NCI-H128 (cell line): Measurements from ENCODE around the gene UQCC3.
"Not testable (repeated sequence)": the region's sequence is repeated elsewhere in the genome, so short reads cannot be mapped to it uniquely, and the experiment has no call there.

ENCODE experiments used
- DNase-seq: peaks from one replicate; lab custom pipeline; 2025; ENCODE audit not compliant: unreplicated experiment; lab: John Stamatoyannopoulos, UW

The UQCC3 gene

GRCh38 chr11:62665599-62666258, 5.7 kb upstream of the UQCC3 start:
- DNase-seq = no peak

GRCh38 chr11:62666259-62666926, 5.1 kb upstream of the UQCC3 start:
- no peak for DNase-seq

DNA sequence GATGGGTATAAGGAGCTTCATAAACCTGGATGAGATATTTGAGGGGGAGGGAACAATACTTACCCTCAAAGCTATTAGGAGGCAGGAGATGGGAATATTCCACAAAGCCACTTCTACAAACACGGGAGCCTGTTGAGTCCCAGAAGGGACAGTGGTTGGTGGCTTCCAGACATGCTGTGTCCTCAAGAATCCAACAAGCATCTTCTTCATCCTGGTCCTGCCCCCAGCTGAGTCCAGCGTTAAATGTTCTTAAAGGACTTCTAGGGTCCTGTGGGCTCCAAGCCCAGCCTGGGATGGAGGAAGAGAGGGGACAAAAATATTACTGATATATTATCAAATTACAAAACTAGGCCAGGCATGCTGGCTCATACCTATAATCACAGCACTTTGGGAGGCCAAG, 4.0 kb upstream of the UQCC3 start:
- DNase-seq = no peak

- no peak for DNase-seq
Observed at GRCh38 chr11:62669420-62670161, 1.9 kb upstream of the UQCC3 start.

- DNase-seq = no peak
Observed at GRCh38 chr11:62671236-62671607, 251 bp upstream of the UQCC3 start.

DNA sequence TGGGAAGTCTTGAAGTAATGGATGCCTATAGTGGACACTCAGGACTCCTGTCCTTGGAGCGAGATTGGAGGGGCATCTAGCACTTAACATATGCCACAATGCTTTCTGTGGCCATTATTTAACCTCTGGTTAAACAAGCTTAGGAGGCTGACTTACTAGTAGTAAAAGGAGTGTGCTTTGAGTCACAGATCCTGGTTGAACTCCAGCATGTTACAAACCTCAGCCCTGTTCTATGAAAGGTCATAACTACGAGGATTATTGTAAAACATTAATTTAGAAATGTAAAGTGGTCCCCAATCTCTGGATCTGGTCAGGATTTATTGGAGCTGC, 1.7 kb downstream of the UQCC3 start:
- no peak for DNase-seq

DNA sequence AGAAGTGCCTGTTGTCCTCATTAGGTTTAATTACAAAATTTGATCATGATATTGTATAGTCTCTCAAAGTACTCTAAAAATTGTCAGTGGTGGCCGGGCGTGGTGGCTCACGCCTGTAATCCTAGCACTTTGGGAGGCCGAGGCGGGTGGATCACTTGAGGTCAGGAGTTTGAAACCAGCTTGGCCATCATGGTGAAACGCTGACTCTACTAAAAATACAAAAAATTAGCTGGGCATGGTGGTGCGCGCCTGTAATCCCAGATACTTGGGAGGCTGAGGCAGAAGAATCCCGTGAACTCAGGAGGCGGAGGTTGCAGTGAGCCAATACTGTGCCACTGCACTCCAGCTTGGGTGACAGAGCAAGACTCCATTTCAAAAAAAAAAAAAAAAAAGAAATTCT, 3.9 kb downstream of the UQCC3 start:
- not testable (repeated sequence) for DNase-seq

DNA sequence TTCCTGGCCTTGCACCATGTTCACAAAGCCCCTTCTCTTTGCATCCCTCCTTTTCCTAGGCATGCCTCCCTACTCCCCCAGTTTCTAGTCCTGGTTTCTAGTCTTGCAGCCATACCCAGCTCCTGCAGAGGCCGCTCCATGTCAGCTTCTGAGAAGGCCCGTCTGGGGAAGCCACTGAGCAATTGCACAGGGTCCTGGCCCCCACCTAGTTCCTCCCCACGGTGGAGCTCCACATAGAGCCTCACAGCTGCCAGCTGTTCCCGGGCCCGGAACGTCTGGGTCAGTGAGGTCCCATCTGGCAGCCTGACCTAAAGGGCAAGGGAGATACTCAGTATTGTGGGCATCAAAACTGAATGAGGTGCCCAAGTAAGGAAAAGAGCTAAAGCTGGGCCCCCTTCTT, 5.2 kb downstream of the UQCC3 start:
- no peak for DNase-seq

GRCh38 chr11:62677156-62677555, 5.7 kb downstream of the UQCC3 start:
- DNase-seq = no peak

DNA sequence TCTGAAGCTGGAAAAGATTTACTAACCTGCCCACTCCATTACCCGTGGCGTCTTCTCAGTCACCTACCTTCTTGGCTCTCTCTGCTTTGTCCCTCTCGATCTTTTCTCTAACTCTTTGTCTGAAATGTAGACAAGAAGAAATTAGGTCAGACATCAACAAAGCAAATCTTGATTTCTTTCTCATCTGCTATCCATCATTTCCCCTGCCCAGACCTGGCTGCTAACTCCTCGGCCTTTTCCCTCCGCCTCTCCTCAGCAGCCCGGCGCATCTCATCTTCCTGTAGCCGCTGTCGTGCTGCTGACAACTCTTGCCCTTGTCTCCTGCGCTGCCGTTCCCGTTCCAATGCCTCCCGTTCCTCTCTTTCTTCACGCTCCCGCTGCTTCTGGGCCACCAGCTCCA, 6.2 kb downstream of the UQCC3 start:
- DNase-seq = no peak

DNA sequence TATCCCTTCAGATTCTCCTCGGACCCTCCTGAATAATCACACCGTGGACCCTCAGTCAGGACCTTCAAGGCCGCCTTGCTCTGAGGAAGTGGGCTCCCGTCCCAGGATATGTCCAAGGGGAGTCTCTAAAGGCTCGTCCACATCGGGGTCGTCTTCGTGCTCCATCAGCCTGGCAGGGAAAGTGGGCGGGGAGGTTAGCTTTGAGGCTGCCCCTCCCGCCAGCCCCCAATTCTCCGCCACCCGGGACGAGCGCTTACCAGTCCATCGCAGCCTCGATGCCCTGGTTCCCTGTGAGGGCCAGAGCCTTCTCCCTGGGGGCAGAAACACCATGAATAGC, 6.9 kb downstream of the UQCC3 start:
- no peak for DNase-seq

DNA sequence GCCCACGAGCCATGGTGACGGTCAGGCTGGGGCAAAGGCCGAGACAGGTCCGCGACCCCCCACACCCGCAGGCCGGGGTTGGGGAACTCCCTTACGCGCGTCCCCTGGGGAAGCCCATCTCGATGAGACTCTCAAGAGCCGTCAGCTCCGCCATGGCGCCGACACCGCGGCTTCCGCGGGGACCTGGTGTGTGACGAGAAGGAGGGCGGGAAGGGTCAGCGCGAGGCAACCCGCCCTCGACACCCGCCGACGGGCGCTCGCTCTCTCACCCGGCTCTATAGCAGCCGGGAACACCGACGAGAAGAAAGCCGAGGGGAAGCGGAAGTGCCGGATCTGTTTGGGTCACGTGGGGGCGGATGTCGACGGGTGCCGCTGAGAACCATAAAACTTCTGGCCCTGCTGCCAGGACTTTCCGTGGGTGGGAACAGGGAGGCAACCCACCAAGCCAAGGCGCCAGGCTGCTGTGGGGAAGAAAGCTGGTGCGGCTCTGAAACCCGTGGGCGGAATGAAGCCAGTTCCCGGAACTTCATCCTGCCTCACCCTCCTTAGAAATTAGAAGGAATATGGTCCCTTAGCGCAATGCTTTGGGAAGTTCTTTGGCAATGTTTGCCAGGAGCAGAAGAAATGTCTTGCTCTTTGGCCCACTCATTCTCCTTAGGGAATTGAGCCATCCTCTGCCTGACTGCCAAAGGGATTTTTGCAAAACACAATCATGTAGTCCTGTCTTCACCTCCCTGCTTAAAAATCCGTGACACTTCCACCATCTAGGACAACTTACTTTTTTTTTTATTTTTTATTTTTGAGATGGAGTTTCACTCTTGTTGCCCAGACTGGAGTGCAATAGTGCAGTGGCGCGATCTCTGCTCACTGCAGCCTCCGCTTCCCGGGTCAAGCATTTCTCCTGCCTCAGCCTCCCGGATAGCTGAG, 7.6 kb downstream of the UQCC3 start, which contains the start of gene UBXN1:
TSS of gene UBXN1 (minus strand) at position 304 of the 927 bp plus-strand sequence. CDS start at position 154, 150 bp downstream.
- DNase-seq = peak; percentile 53

GRCh38 chr11:62680825-62681240, 9.4 kb downstream of the UQCC3 start:
- DNase-seq = no peak

- no peak for DNase-seq
Observed at GRCh38 chr11:62682518-62682917, 11.0 kb downstream of the UQCC3 start.

DNA sequence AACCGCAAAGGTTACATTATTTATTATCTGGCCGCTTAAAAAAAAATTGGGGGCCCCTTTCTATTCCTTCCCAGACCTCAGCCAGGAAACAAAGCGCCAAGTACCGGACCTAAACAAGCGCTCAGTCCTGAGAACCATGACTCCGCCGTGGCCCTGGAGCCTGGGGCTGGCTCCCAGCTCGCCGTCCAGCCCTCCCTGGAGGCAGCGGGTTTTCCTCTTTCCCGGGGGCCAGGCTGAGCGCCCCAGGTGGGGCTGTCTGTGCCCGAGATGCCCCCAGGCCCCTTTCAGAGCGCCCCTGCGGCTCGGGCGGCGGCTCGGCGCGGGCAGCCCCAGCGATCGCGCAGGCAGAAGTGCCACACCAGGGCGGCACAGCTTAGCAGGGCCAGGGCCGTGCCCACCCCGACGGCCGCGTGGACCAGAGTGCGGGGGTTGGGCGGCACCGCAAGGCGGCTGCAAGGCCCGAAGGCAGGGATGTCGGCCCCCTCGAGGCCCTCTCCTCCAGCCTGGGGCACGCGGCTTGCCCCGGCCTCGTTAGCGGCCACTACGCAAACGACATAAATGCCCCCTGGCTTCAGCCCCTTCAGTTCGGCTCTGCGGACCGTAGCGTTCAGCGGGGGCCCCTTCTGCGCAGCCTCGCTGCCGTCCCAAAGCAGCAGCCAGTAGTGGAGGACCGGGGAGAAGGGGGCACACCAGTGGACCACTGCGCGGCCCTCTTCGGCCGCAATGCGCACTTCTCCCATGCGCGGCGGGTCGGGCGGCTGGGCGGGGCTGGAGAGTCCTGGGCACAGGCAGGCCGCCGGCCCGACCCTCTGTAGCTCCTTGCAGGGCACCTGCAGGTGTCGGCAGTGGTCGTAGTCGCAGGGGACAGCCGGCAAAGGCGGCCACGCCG, 16.3 kb downstream of the UQCC3 start:
- no peak for DNase-seq

- no peak for DNase-seq
Observed at GRCh38 chr11:62688491-62688890, 17.0 kb downstream of the UQCC3 start.

GRCh38 chr11:62689421-62690183, 18.1 kb downstream of the UQCC3 start, which contains the start of gene LRRN4CL:
Gene LRRN4CL, minus strand, starts transcription at chr11:62689530. Its CDS starts 1,022 bp downstream, at chr11:62688508.
- no peak for DNase-seq

- DNase-seq = not testable (repeated sequence)
Observed at GRCh38 chr11:62693624-62694023, 22.2 kb downstream of the UQCC3 start.

DNA sequence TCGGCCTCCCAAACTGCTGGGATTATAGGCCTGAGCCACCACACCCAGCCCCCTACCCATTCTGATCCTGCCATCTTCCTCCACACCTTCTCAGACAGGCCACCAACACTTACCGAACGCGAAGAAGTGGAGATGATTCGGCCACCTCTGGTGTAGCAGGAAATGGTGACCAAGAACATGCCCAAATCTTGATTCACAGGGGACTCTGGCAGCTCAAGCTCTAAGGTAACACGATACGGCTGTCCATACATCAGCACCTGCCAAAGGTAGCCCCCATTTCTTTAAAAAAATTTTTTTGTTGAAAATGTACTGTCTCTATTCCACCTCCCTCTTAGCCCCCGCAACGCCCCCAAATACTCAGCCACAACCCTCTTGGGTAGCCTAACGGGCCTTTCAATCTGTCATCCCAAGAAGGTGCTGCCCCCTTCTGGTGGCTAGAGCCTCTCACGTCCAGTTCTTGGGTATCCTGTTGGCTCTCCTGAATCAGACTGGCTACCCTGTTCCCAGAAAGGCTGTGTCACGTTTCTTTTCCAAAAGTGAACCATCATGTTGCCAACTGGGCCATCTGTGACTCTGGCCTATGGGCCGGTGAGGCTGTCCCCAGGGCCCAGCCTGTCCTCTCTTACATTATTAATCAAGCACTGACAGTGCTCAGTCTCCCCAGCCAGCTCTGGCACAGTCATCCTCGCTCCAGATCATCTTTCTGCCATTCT, 23.1 kb downstream of the UQCC3 start:
- peak; percentile 41 for DNase-seq
